GM23248 (cell line): ENCODE measurements around the gene UTP4.

ENCODE experiments used
- EZH2 ChIP-seq: fragments of 200-600 bp; sonication (generic); IDR thresholded peaks from 2 replicates; pipeline ENCODE4 v1.6.1; 2018; ENCODE audit warnings: antibody characterized with exemption, mild to moderate bottlenecking; ENCODE audit not compliant: insufficient read depth, poor library complexity, severe bottlenecking
- EZH2phosphoT487 ChIP-seq: fragments of 200-600 bp; sonication (generic); IDR thresholded peaks from 2 replicates; pipeline ENCODE4 v1.6.1; 2018; ENCODE audit warnings: antibody characterized with exemption, moderate library complexity, mild to moderate bottlenecking, low read depth; ENCODE audit not compliant: insufficient read depth

DNA sequence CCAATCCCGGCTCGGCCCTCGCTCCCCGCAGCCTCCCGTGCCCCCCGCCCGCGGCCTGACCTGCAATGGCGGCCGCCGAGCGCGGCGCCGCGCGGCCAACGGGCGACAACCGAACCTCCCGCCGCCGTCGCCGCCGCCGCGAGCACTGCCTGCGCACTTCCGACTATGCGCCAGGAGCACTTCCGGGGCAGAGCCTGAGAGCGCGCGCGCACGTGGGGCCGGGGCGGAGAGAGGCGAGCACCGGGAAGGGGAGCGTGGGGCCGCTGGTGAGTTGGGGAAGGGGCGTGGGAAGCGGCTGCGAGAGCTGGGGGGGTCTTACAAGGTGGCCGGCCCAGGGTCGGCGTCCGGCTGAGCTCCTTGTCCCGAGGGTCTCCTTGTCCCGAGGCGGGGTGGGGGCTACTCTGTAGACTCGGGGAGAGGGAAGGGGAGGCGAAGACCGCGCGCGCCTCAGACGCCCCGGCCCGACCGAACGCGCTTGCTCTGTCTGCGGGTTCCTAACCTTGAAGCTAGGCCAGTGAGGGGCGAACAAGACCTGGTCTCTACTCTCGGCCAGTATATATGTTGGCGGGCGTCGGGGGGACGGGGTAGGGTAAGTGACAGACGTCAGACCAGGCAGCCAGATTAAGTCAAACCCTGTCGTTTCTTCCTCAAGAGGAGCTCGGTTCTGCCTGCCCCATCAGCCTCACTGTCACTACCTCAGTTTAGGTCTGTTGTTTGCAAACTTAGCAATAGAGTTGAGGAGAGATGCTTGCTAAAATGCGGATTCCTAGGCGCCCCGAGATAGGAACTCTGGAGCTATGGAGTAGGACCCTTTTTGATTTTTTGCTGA is at the start of gene UTP4, which contains the start of gene CHTF8:
- TF ChIP-seq EZH2 (no peak), EZH2phosphoT487 (no peak)
